GM12891 (cell line): Measurements from ENCODE around the gene NBEAL1.
"Not testable (repeated sequence)": the region's sequence is repeated elsewhere in the genome, so short reads cannot be mapped to it uniquely, and the experiment has no call there.

Experiments
- DNase-seq: peaks from one replicate; pipeline ENCODE4 v3.0.0; 2011; ENCODE audit warnings: low spot score; ENCODE audit not compliant: insufficient read length
- FAIRE-seq: peaks from 2 replicates; lab custom pipeline; 2011; peaks lifted over from hg19 to GRCh38; lab: Jason Lieb, UNC
- PAX5 ChIP-seq: IDR thresholded peaks from 2 replicates; pipeline ENCODE4 v1.6.1; 2011; ENCODE audit warnings: low read length, moderate library complexity, mild to moderate bottlenecking; ENCODE audit not compliant: insufficient read depth, severe bottlenecking
- POLR2A ChIP-seq: IDR thresholded peaks from 2 replicates; pipeline ENCODE4 v1.6.1; 2011; ENCODE audit warnings: low read depth, low read length, control low read depth
- POLR2AphosphoS5 ChIP-seq: IDR thresholded peaks from 2 replicates; pipeline ENCODE4 v1.6.1; 2011; ENCODE audit warnings: low read depth, low read length, control low read depth
- POU2F2 ChIP-seq: IDR thresholded peaks from 2 replicates; pipeline ENCODE4 v1.6.1; 2011; ENCODE audit warnings: low read depth, mild to moderate bottlenecking, control low read depth, low read length, moderate library complexity
- SPI1 ChIP-seq: IDR thresholded peaks from 2 replicates; pipeline ENCODE4 v1.6.1; 2011; ENCODE audit warnings: low read depth, low read length, control low read depth
- TAF1 ChIP-seq: IDR thresholded peaks from 2 replicates; pipeline ENCODE4 v1.6.1; 2011; ENCODE audit warnings: low read depth, low read length, control low read depth

NBEAL1 gene

GRCh38 chr2:203149194-203149593 lies 134.5 kb downstream of the NBEAL1 start:
- DNase-seq: no peak
- no peak for TF ChIP-seq POU2F2
- no peak for TF ChIP-seq POLR2AphosphoS5
- no peak for TF ChIP-seq SPI1
- no peak for TF ChIP-seq PAX5
- TF ChIP-seq TAF1: no peak
- no peak for TF ChIP-seq POLR2A
- FAIRE-seq: no peak

- DNase-seq: no peak
- TF ChIP-seq POLR2AphosphoS5 (no peak), PAX5 (no peak), POU2F2 (no peak), SPI1 (no peak), POLR2A (no peak), TAF1 (no peak)
- no peak for FAIRE-seq
These were observed 140.7 kb downstream of the NBEAL1 start for GRCh38 chr2:203155406-203155805.

- not testable (repeated sequence) for FAIRE-seq, DNase-seq
These were observed 148.0 kb downstream of the NBEAL1 start for GRCh38 chr2:203162722-203163121.

- DNase-seq (no peak), FAIRE-seq (no peak)
- TF ChIP-seq POLR2A: no peak
- TF ChIP-seq PAX5: no peak
- TF ChIP-seq TAF1: no peak
These were observed 149.7 kb downstream of the NBEAL1 start for GRCh38 chr2:203164311-203164935.

- DNase-seq (no peak), FAIRE-seq (no peak)
- TF ChIP-seq POU2F2: no peak
- TF ChIP-seq POLR2AphosphoS5: no peak
- no peak for TF ChIP-seq PAX5
- no peak for TF ChIP-seq POLR2A
- TF ChIP-seq TAF1: no peak
- TF ChIP-seq SPI1: no peak
These were observed 153.1 kb downstream of the NBEAL1 start for GRCh38 chr2:203167751-203168150.

- FAIRE-seq (no peak), DNase-seq (no peak)
- TF ChIP-seq POLR2AphosphoS5 (no peak), POLR2A (no peak), PAX5 (no peak), TAF1 (no peak), POU2F2 (no peak), SPI1 (no peak)
These were observed 155.8 kb downstream of the NBEAL1 start for GRCh38 chr2:203170502-203170901.

GRCh38 chr2:203175371-203175770 lies 160.7 kb downstream of the NBEAL1 start:
- FAIRE-seq (no peak), DNase-seq (no peak)
- no peak for TF ChIP-seq TAF1
- TF ChIP-seq POU2F2: no peak
- no peak for TF ChIP-seq PAX5
- TF ChIP-seq SPI1: no peak
- TF ChIP-seq POLR2AphosphoS5: no peak
- TF ChIP-seq POLR2A: no peak

GRCh38 chr2:203177361-203177760 lies 162.7 kb downstream of the NBEAL1 start:
- no peak for FAIRE-seq
- DNase-seq: no peak

GRCh38 chr2:203185864-203186263 lies 171.2 kb downstream of the NBEAL1 start:
- DNase-seq: no peak
- TF ChIP-seq TAF1 (no peak), POLR2AphosphoS5 (no peak), SPI1 (no peak), POU2F2 (no peak), POLR2A (no peak), PAX5 (no peak)
- FAIRE-seq: peak; percentile 50

More at GRCh38 chr2:203177361-203177760, 162.7 kb downstream of the NBEAL1 start:
- no peak for TF ChIP-seq PAX5
- TF ChIP-seq POLR2A: no peak
- no peak for TF ChIP-seq POLR2AphosphoS5
- no peak for TF ChIP-seq TAF1
- no peak for TF ChIP-seq SPI1
- no peak for TF ChIP-seq POU2F2

- FAIRE-seq, DNase-seq: not testable (repeated sequence)
These were observed 175.9 kb downstream of the NBEAL1 start for GRCh38 chr2:203190547-203190946.

GRCh38 chr2:203191026-203191425 lies 176.4 kb downstream of the NBEAL1 start:
- FAIRE-seq: not testable (repeated sequence)

More at GRCh38 chr2:203191026-203191425, 176.4 kb downstream of the NBEAL1 start:
- not testable (repeated sequence) for DNase-seq
